Activated CD4-positive, alpha-beta T cell treated with anti-CD3 and anti-CD28 coated beads, Interleukin-2, amount 10 ng/mL, durations not matched to agents 24 days and 14 days (primary cell): ENCODE measurements around the gene ZCCHC13. TPM values are rescaled to one million over a fixed set of nuclear protein-coding genes. Genes with fewer than 3 reads are reported as not detected.
A peak's percentile ranks its signal among the peaks of the same experiment; 100 is the strongest.
"Not testable (repeated sequence)": the region's sequence is repeated elsewhere in the genome, so short reads cannot be mapped to it uniquely, and the experiment has no call there.

ENCODE experiments used
- DNase-seq: peaks from one replicate; pipeline ENCODE4 v3.0.0; 2022
- H3K27ac Mint-ChIP-seq: one replicate; pipeline ENCODE4 v1.8.0; 2022; ENCODE audit warnings: mild to moderate bottlenecking, mixed read lengths
- H3K27me3 Mint-ChIP-seq: one replicate; pipeline ENCODE4 v1.8.0; 2022; ENCODE audit warnings: mixed read lengths
- H3K36me3 Mint-ChIP-seq: one replicate; pipeline ENCODE4 v1.8.0; 2022; ENCODE audit warnings: low read depth, mild to moderate bottlenecking, mixed read lengths
- H3K4me1 Mint-ChIP-seq: one replicate; pipeline ENCODE4 v1.8.0; 2021; ENCODE audit warnings: mixed read lengths
- H3K4me3 Mint-ChIP-seq: one replicate; pipeline ENCODE4 v1.8.0; 2022; ENCODE audit warnings: mild to moderate bottlenecking, moderate library complexity, mixed read lengths
- H3K9me3 Mint-ChIP-seq: one replicate; pipeline ENCODE4 v1.8.0; 2021; ENCODE audit warnings: mixed read lengths
- intact Hi-C: fragments of 100-400 bp; cut with micrococcal nuclease; formaldehyde crosslinking; loops from one replicate; pipeline ENCODE4 v1.15.1; 2023
- total RNA-seq: library from RNA; stranded (reverse); gene quantifications from 2 replicates; pipeline ENCODE4 v1.2.3, GENCODE V29; 2022

Gene ZCCHC13
- total RNA-seq: not detected in 2 replicates

- H3K27me3 Mint-ChIP-seq: peaks cover 3% of the 10 kb centered on the region
Observed at GRCh38 chrX:74304016-74304415, at the start of gene ZCCHC13. Gene ZCCHC13, plus strand, starts transcription at chrX:74304180. Its CDS starts 87 bp downstream, at chrX:74304267.

GRCh38 chrX:74258111-74258510 is 45.9 kb upstream of the ZCCHC13 start:
- H3K4me3 Mint-ChIP-seq, H3K27me3 Mint-ChIP-seq, H3K9me3 Mint-ChIP-seq, DNase-seq, H3K27ac Mint-ChIP-seq, intact Hi-C loops, H3K4me1 Mint-ChIP-seq: not testable (repeated sequence)
- peaks cover 42% of the 10 kb centered on the region for H3K36me3 Mint-ChIP-seq

More at GRCh38 chrX:74304016-74304415, at the start of gene ZCCHC13:
- no peak within 1 kb of the TSS for H3K4me3 Mint-ChIP-seq
- DNase-seq: no peak
- no peaks in the 10 kb centered on the region for H3K36me3 Mint-ChIP-seq
- H3K27ac Mint-ChIP-seq: no peak within 1 kb of the TSS
- no peaks in the 10 kb centered on the region for H3K4me1 Mint-ChIP-seq
- intact Hi-C loops: no loop called here
- no peaks in the 10 kb centered on the region for H3K9me3 Mint-ChIP-seq

- Mint-ChIP-seq H3K9me3 (no peaks in the 10 kb centered on the region), H3K4me3 (no peak overlapping the region), H3K27ac (no peak overlapping the region), H3K27me3 (no peaks in the 10 kb centered on the region), H3K4me1 (no peaks in the 10 kb centered on the region), H3K36me3 (peaks cover 44% of the 10 kb centered on the region)
- intact Hi-C loops: no loop called here
- no peak for DNase-seq
Observed at GRCh38 chrX:74259885-74260491, 44.0 kb upstream of the ZCCHC13 start.

GRCh38 chrX:74262452-74263209 is 41.3 kb upstream of the ZCCHC13 start:
- H3K36me3 Mint-ChIP-seq: peaks cover 34% of the 10 kb centered on the region
- intact Hi-C loops: no loop called here
- H3K27ac Mint-ChIP-seq: no peak overlapping the region
- H3K9me3 Mint-ChIP-seq: no peaks in the 10 kb centered on the region
- no peaks in the 10 kb centered on the region for H3K4me1 Mint-ChIP-seq
- no peak overlapping the region for H3K4me3 Mint-ChIP-seq
- DNase-seq: no peak
- H3K27me3 Mint-ChIP-seq: no peaks in the 10 kb centered on the region

GRCh38 chrX:74270393-74270792 is 33.6 kb upstream of the ZCCHC13 start:
- H3K27me3 Mint-ChIP-seq: no peaks in the 10 kb centered on the region
- peaks cover 40% of the 10 kb centered on the region for H3K36me3 Mint-ChIP-seq
- H3K4me3 Mint-ChIP-seq: no peak overlapping the region
- no peak overlapping the region for H3K27ac Mint-ChIP-seq
- no peak for DNase-seq
- intact Hi-C loops: no loop called here
- H3K9me3 Mint-ChIP-seq: no peaks in the 10 kb centered on the region
- peaks cover 2% of the 10 kb centered on the region for H3K4me1 Mint-ChIP-seq

GRCh38 chrX:74272230-74272629 is 31.8 kb upstream of the ZCCHC13 start:
- Mint-ChIP-seq H3K4me1 (peaks cover 2% of the 10 kb centered on the region), H3K4me3 (no peak overlapping the region), H3K27me3 (no peaks in the 10 kb centered on the region), H3K9me3 (no peaks in the 10 kb centered on the region), H3K27ac (no peak overlapping the region), H3K36me3 (peaks cover 47% of the 10 kb centered on the region)
- intact Hi-C loops: no loop called here
- no peak for DNase-seq

- H3K36me3 Mint-ChIP-seq: peaks cover 54% of the 10 kb centered on the region
- intact Hi-C loops: no loop called here
- no peak overlapping the region for H3K4me3 Mint-ChIP-seq
- H3K9me3 Mint-ChIP-seq: no peaks in the 10 kb centered on the region
- H3K27me3 Mint-ChIP-seq: no peaks in the 10 kb centered on the region
- DNase-seq: no peak
- peaks cover 2% of the 10 kb centered on the region for H3K4me1 Mint-ChIP-seq
- no peak overlapping the region for H3K27ac Mint-ChIP-seq
Observed at GRCh38 chrX:74274516-74274915, 29.5 kb upstream of the ZCCHC13 start.

- Mint-ChIP-seq H3K9me3 (no peaks in the 10 kb centered on the region), H3K36me3 (peaks cover 52% of the 10 kb centered on the region), H3K4me3 (no peak overlapping the region), H3K4me1 (peaks cover 1% of the 10 kb centered on the region), H3K27me3 (no peaks in the 10 kb centered on the region), H3K27ac (no peak overlapping the region)
- intact Hi-C loops: no loop called here
- DNase-seq: no peak
Observed at GRCh38 chrX:74277320-74277719, 26.7 kb upstream of the ZCCHC13 start.

- peaks cover 1% of the 10 kb centered on the region for H3K4me1 Mint-ChIP-seq
- H3K36me3 Mint-ChIP-seq: peaks cover 51% of the 10 kb centered on the region
- H3K27me3 Mint-ChIP-seq: no peaks in the 10 kb centered on the region
- no peak overlapping the region for H3K4me3 Mint-ChIP-seq
- no peak for DNase-seq
- no peak overlapping the region for H3K27ac Mint-ChIP-seq
- H3K9me3 Mint-ChIP-seq: no peaks in the 10 kb centered on the region
- intact Hi-C loops: no loop called here
Observed at GRCh38 chrX:74277846-74278245, 26.1 kb upstream of the ZCCHC13 start.

GRCh38 chrX:74280759-74281158 is 23.2 kb upstream of the ZCCHC13 start:
- Mint-ChIP-seq H3K4me1 (peaks cover 3% of the 10 kb centered on the region), H3K4me3 (no peak overlapping the region), H3K27ac (no peak overlapping the region), H3K9me3 (no peaks in the 10 kb centered on the region), H3K27me3 (no peaks in the 10 kb centered on the region), H3K36me3 (peaks cover 44% of the 10 kb centered on the region)
- intact Hi-C loops: no loop called here
- DNase-seq: no peak

GRCh38 chrX:74284391-74284952 is 19.5 kb upstream of the ZCCHC13 start:
- no peak overlapping the region for H3K27ac Mint-ChIP-seq
- no peak for DNase-seq
- H3K4me3 Mint-ChIP-seq: no peak overlapping the region
- H3K4me1 Mint-ChIP-seq: peaks cover 11% of the 10 kb centered on the region
- no peaks in the 10 kb centered on the region for H3K9me3 Mint-ChIP-seq
- H3K36me3 Mint-ChIP-seq: peaks cover 41% of the 10 kb centered on the region
- intact Hi-C loops: no loop called here
- no peaks in the 10 kb centered on the region for H3K27me3 Mint-ChIP-seq

- no peak for DNase-seq
- no peaks in the 10 kb centered on the region for H3K9me3 Mint-ChIP-seq
- peaks cover 9% of the 10 kb centered on the region for H3K4me1 Mint-ChIP-seq
- intact Hi-C loops: no loop called here
- H3K27ac Mint-ChIP-seq: no peak overlapping the region
- H3K36me3 Mint-ChIP-seq: peaks cover 32% of the 10 kb centered on the region
- H3K27me3 Mint-ChIP-seq: no peaks in the 10 kb centered on the region
- H3K4me3 Mint-ChIP-seq: no peak overlapping the region
Observed at GRCh38 chrX:74286950-74287740, 16.8 kb upstream of the ZCCHC13 start.

- intact Hi-C loops: loop anchor here (2.0 to 5.0 kb wide), 5 partner anchors 53 to 1881 kb away; partner anchors contain the start of genes CHIC1, PBDC1 and UPRT
- Mint-ChIP-seq H3K4me1 (peaks cover 15% of the 10 kb centered on the region), H3K4me3 (peak overlapping the region; percentile 99), H3K9me3 (no peaks in the 10 kb centered on the region), H3K36me3 (peaks cover 18% of the 10 kb centered on the region), H3K27me3 (no peaks in the 10 kb centered on the region), H3K27ac (peak overlapping the region; percentile 100)
- DNase-seq: no peak
Observed at GRCh38 chrX:74291577-74291963, 12.4 kb upstream of the ZCCHC13 start.
